OCI-LY7 (cell line): ENCODE measurements around the gene TERB1. TPM values are rescaled to one million over a fixed set of nuclear protein-coding genes. Genes with fewer than 3 reads are reported as not detected.

ENCODE experiments used
- BruUV-seq: library from RNA; stranded (reverse); fragments of 400-500 nt; replicated peaks from 2 replicates; lab custom pipeline; 2021; lab: Mats Ljungman, UMichigan
- CTCF ChIA-PET: fragments of 300-600 bp; sonication (Branson Sonifier 250); formaldehyde crosslinking; loops from one replicate; lab custom pipeline; 2022; ENCODE audit warnings: antibody characterized with exemption; ENCODE audit not compliant: unreplicated experiment; lab: Charles Lee
- POLR2A ChIA-PET: fragments of 300-600 bp; sonication (Branson Sonifier 250); formaldehyde crosslinking; loops from one replicate; lab custom pipeline; 2022; ENCODE audit warnings: antibody characterized with exemption; lab: Charles Lee
- DNase-seq: peaks from one replicate; pipeline ENCODE4 v3.0.0-alpha.2; 2015; ENCODE audit warnings: low spot score
- H2AFZ ChIP-seq: fragments of 200-600 bp; sonication (generic), shearing (Covaris generic); 2 replicates; pipeline ENCODE4 v1.6.1; 2014; ENCODE audit warnings: mild to moderate bottlenecking, antibody characterized with exemption, low read length, moderate library complexity
- H3K27ac ChIP-seq: fragments of 200-600 bp; sonication (generic); 2 replicates; pipeline ENCODE4 v1.5.1; 2014; ENCODE audit warnings: mixed run types, low read depth, mild to moderate bottlenecking, moderate library complexity, low read length, inconsistent platforms; ENCODE audit not compliant: poor library complexity, severe bottlenecking
- H3K36me3 ChIP-seq: fragments of 200-600 bp; sonication (generic); 2 replicates; pipeline ENCODE4 v1.6.1; 2014; ENCODE audit warnings: mild to moderate bottlenecking, antibody characterized with exemption, low read length, moderate library complexity, mixed read lengths; ENCODE audit not compliant: insufficient read depth
- H3K4me1 ChIP-seq: fragments of 200-600 bp; sonication (generic); 2 replicates; pipeline ENCODE4 v1.5.1; 2014; ENCODE audit warnings: mild to moderate bottlenecking, low read length; ENCODE audit not compliant: insufficient read depth, poor library complexity, severe bottlenecking
- H3K4me2 ChIP-seq: fragments of 200-600 bp; sonication (generic); 2 replicates; pipeline ENCODE4 v1.6.1; 2014; ENCODE audit warnings: mild to moderate bottlenecking, low read length
- H3K4me3 ChIP-seq: fragments of 200-600 bp; sonication (generic); 2 replicates; pipeline ENCODE4 v1.5.1; 2014; ENCODE audit warnings: mild to moderate bottlenecking, low read depth, low read length; ENCODE audit not compliant: poor library complexity, severe bottlenecking
- H3K79me2 ChIP-seq: fragments of 200-600 bp; sonication (generic); 2 replicates; pipeline ENCODE4 v1.6.1; 2016; ENCODE audit warnings: low read depth, mild to moderate bottlenecking, low read length, moderate library complexity, mixed read lengths; ENCODE audit not compliant: insufficient read depth
- H3K9me2 ChIP-seq: fragments of 200-600 bp; sonication (generic); 2 replicates; pipeline ENCODE4 v1.6.1; 2016; ENCODE audit warnings: mild to moderate bottlenecking, low read length, mixed read lengths; ENCODE audit not compliant: insufficient read depth
- H3K9me3 ChIP-seq: fragments of 200-600 bp; sonication (generic); 2 replicates; pipeline ENCODE4 v1.6.1; 2014; ENCODE audit warnings: mild to moderate bottlenecking, mixed run types, low read length, mixed read lengths
- H4K20me1 ChIP-seq: fragments of 200-600 bp; sonication (generic); 2 replicates; pipeline ENCODE4 v1.6.1; 2014; ENCODE audit warnings: mild to moderate bottlenecking, antibody characterized with exemption, low read length, moderate library complexity, mixed read lengths; ENCODE audit not compliant: insufficient read depth
- EZH2phosphoT487 ChIP-seq: fragments of 200-600 bp; sonication (generic); IDR thresholded peaks from 2 replicates; pipeline ENCODE4 v1.6.1; 2018; ENCODE audit warnings: low read depth, borderline replicate concordance, mild to moderate bottlenecking, mixed run types, antibody characterized with exemption, low read length, moderate library complexity, mixed read lengths
- intact Hi-C: fragments of 100-400 bp; cut with micrococcal nuclease; formaldehyde crosslinking; loops from one replicate; pipeline ENCODE4 v1.10.0; 2022; ENCODE audit not compliant: unreplicated experiment
- total RNA-seq, 2 experiments: library from RNA; depleted of rRNA in 1 of 2; stranded (reverse); fragments of >200 nt in 1 of 2; shearing (Covaris generic) in 1 of 2; gene quantifications; 2 replicates each; pipeline ENCODE4 v1.2.3, GENCODE V29; 2014 to 2022
- TF ChIP-seq, protein P1 (sequence below): fragments of 200-600 bp; sonication (generic); conservative IDR thresholded peaks from 2 replicates; pipeline ENCODE4 v1.5.1; 2014; ENCODE audit warnings: mild to moderate bottlenecking, antibody characterized with exemption, low read length, moderate library complexity, mixed read lengths

TERB1 gene
- total RNA-seq, 2 experiments from 2014 or later = 0.17 TPM; not detected in 1

GRCh38 chr16:66751053-66751302, 50.4 kb downstream of the TERB1 start:
- H4K20me1 ChIP-seq = peaks cover 13% of the 10 kb centered on the region; the same call in 1 of the 2 replicates
- no peak for TF ChIP-seq EZH2phosphoT487
- TF ChIP-seq, protein P1, sequence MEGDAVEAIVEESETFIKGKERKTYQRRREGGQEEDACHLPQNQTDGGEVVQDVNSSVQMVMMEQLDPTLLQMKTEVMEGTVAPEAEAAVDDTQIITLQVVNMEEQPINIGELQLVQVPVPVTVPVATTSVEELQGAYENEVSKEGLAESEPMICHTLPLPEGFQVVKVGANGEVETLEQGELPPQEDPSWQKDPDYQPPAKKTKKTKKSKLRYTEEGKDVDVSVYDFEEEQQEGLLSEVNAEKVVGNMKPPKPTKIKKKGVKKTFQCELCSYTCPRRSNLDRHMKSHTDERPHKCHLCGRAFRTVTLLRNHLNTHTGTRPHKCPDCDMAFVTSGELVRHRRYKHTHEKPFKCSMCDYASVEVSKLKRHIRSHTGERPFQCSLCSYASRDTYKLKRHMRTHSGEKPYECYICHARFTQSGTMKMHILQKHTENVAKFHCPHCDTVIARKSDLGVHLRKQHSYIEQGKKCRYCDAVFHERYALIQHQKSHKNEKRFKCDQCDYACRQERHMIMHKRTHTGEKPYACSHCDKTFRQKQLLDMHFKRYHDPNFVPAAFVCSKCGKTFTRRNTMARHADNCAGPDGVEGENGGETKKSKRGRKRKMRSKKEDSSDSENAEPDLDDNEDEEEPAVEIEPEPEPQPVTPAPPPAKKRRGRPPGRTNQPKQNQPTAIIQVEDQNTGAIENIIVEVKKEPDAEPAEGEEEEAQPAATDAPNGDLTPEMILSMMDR = no peak
- ChIA-PET CTCF (interaction anchor here (1.0 kb wide), 1 partner anchor 24 kb away, joined by 3 read pairs; no protein-coding TSS in a partner anchor), POLR2A (interaction anchor here (0.6 to 1.5 kb wide), 2 partner anchors 8 to 64 kb away, joined by 3 to 4 read pairs; no protein-coding TSS in a partner anchor)
- intact Hi-C loops = loop anchor here (5.0 kb wide), 1 partner anchor 134 kb away; no protein-coding TSS in a partner anchor
- no TSS peak for BruUV-seq
- H3K9me3 ChIP-seq = no peaks in the 10 kb centered on the region
- peak overlapping the region; percentile 83 for H3K4me3 ChIP-seq
- H3K36me3 ChIP-seq = peaks cover 34% of the 10 kb centered on the region
- no peaks in the 10 kb centered on the region for H3K9me2 ChIP-seq
- peak; percentile 17 for DNase-seq
- peak overlapping the region; percentile 9 for H3K27ac ChIP-seq
- peaks cover 15% of the 10 kb centered on the region for H3K4me1 ChIP-seq
- peak overlapping the region; percentile 68 for H2AFZ ChIP-seq
- peaks cover 35% of the 10 kb centered on the region for H3K79me2 ChIP-seq
- peak overlapping the region; percentile 98 for H3K4me2 ChIP-seq

DNA sequence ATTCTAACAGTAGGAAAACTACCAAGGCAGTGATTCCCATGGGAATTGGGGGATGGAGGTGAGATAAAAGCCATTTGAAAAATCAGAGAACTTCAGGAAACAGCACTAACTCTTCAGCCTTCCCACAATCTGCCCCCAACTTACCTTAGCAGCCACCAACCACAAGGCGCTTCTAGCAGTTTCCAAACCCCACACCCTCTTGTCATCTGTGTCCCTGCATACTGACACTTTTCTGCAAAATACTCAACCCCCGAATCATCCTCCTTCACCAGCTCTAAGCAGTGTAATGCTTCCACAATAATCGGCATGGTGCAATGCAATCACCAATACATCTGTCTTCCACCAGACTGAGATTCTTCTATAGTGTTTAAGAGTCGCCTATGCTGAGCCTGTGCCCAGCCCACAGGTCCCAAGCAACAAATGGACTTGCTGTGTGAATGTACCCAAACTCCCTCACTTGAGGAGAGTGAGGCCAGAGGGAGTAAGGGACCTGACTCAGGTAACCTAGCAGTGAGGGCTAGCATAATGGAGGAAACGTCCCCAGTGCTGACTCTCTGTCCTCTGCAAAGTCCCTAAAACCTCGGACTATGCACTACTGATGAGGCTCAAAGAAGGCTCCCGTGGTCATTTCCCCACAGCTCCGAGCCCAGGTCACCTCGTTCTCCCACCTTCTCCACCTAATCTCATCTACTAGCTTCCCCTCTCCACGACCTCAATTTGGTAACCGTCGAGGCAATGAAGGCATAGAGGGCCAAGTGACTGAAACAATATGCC, 50.9 kb downstream of the TERB1 start:
- peaks cover 37% of the 10 kb centered on the region for H3K36me3 ChIP-seq
- H3K79me2 ChIP-seq = peaks cover 35% of the 10 kb centered on the region
- ChIA-PET CTCF (no interaction called here), POLR2A (no interaction called here)
- H2AFZ ChIP-seq = peak overlapping the region; percentile 68; the same call in 1 of the 2 replicates
- H3K9me2 ChIP-seq = no peaks in the 10 kb centered on the region
- H3K9me3 ChIP-seq = no peaks in the 10 kb centered on the region
- peak overlapping the region; percentile 83 for H3K4me3 ChIP-seq
- no peak overlapping the region for H3K27ac ChIP-seq
- H3K4me2 ChIP-seq = peak overlapping the region; percentile 98
- intact Hi-C loops = loop anchor here (5.0 kb wide), 1 partner anchor 133 kb away; no protein-coding TSS in a partner anchor
- TF ChIP-seq, protein P1 = no peak
- TF ChIP-seq EZH2phosphoT487 = no peak
- peaks cover 13% of the 10 kb centered on the region; the same call in 1 of the 2 replicates for H4K20me1 ChIP-seq
- H3K4me1 ChIP-seq = peaks cover 15% of the 10 kb centered on the region
- DNase-seq = peak; percentile 16
- no TSS peak for BruUV-seq

- Histone ChIP-seq H3K36me3 (peaks cover 72% of the 10 kb centered on the region), H3K4me1 (peaks cover 15% of the 10 kb centered on the region), H4K20me1 (peaks cover 13% of the 10 kb centered on the region; the same call in 1 of the 2 replicates), H3K4me3 (no peak overlapping the region), H3K4me2 (no peak overlapping the region), H2AFZ (no peak overlapping the region), H3K79me2 (peaks cover 35% of the 10 kb centered on the region), H3K9me3 (no peaks in the 10 kb centered on the region), H3K9me2 (no peaks in the 10 kb centered on the region), H3K27ac (no peak overlapping the region)
- intact Hi-C loops = no loop called here
- POLR2A ChIA-PET = interaction anchor here (0.7 kb wide), 1 partner anchor 269 kb away, joined by 3 read pairs; no protein-coding TSS in a partner anchor
- no peak for TF ChIP-seq EZH2phosphoT487
- TF ChIP-seq, protein P1 = no peak
- BruUV-seq = no TSS peak
- DNase-seq = no peak
- CTCF ChIA-PET = no interaction called here
Measured at GRCh38 chr16:66746682-66747081, 54.7 kb downstream of the TERB1 start.
